ENCODE results near the gene RERE.
A peak's percentile ranks its signal among the peaks of the same experiment; 100 is the strongest.

The RERE gene

DNA sequence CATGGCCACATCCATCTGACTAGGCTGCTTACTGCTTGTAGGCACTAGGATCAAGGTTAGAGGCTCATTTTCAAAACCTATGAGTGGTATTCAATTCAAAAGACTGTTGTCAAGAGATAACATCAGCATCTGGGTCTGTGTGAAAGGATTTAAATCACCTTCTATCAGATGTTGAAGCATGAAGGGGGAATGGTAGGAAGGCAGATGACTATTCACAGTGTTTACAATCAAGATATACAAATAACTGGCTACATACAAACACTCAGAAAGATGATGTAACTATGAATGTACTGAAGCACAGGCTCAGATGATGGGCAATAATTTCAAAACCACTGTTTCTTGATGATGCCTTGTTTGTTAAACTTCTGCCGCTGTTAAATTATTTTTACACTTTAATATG is 250.3 kb downstream of the RERE start:
- DNase-seq, result no peak
- intact Hi-C loops (cut with DNase I), result no loop called here

- intact Hi-C loops (cut with DNase I), result no loop called here
These were observed 251.6 kb downstream of the RERE start for GRCh38 chr1:8565802-8566201.

GRCh38 chr1:8563944-8564537 is 253.4 kb downstream of the RERE start:
- no peak for DNase-seq
- intact Hi-C loops (cut with DNase I), result no loop called here

More at GRCh38 chr1:8565802-8566201, 251.6 kb downstream of the RERE start:
- DNase-seq, result no peak

GRCh38 chr1:8562881-8563865 is 254.3 kb downstream of the RERE start:
- no peak for DNase-seq
- intact Hi-C loops (cut with DNase I), result no loop called here

DNA sequence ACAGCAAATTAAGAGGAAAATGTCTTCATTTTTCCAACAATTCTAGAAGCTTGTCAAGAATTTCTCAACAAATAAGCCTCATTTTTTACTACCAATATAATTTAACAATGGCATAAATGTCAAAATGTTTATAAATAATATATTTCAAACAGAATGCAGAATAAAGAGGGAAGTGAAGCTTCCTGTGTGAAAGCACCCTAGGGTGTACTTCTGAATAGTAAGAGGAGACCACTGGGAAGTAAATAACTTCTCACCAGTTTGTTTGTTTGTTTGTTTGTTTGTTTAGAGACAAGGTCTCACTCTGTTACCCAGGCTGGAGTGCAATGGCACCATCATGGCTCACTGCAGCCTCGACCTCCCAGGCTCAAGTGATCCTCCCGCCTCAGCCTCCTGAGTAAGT is 255.2 kb downstream of the RERE start:
- DNase-seq, result no peak
- intact Hi-C loops (cut with DNase I), result no loop called here

DNA sequence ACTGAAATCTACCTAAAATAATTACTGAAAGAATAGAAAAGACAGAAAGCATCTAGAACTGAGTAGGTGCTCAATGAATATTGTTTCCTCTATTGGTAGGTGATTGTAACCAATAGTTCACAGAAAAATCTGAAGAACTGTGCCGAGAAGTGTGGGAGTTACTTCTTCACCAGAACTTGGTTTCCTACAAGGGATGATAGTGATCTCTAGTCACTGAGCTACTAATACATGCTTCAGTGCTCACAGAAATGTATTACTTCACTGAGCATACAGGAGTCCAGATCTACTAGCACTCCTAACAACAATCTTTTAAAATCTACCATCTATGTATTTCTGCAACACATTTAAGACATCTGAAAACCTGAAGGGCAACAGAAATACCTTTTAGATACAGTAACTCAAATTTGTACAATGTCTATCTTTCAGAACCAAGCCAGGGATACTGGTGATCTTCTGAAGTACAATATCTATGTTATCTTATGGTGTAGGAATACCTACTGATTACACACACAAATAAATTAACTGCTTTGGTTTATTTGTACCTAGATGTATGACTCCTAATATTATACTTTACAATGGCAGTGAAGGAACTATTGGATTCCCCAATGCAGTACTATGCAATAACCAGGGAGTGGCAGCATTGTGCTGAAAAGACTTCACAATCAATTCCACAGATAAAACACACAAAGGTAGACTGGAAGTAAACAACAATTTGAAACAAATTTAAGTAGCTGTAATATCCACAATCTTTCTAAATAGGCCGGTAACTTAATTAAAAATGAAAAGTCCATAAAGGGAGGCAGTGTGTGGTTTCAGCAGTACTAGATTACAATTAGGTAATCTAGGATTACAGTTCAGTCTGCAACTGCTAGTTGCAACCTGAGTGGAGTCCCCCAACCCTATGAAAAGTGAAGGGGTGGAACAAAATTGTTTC is 256.6 kb downstream of the RERE start:
- intact Hi-C loops (cut with DNase I), result loop anchor here (1.0 to 2.0 kb wide), 3 partner anchors 110 to 288 kb away; no protein-coding TSS in a partner anchor
- DNase-seq, result peak in 2 of 10 donors; percentile 19 to 34

- no peak for DNase-seq
- intact Hi-C loops (cut with DNase I), result loop anchor here (2.0 kb wide), 2 partner anchors 167 to 289 kb away; no protein-coding TSS in a partner anchor
These were observed 257.4 kb downstream of the RERE start for GRCh38 chr1:8560035-8560434.

DNA sequence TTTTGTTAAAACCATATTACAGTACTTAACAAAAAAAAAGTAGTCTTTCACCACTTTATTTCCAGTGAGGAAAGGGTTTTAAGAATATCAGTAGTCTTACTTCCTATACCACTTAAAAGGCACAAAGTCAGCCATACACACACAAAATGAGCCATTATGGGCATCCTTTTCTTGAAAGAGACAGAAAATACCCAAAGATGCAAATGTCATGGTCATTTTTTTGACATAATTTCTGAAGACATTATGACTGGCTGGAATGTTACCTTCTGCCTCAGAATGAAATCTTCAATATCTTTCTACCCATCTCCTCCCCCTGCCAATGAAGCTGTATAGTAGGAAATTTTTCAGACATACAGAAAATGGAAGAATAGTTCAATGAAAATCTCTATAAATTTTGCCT is 261.9 kb downstream of the RERE start:
- no peak for DNase-seq
- intact Hi-C loops (cut with DNase I), result no loop called here

- intact Hi-C loops (cut with DNase I), result no loop called here
- peak in 1 of 10 donors; percentile 32 for DNase-seq
These were observed 262.4 kb downstream of the RERE start for GRCh38 chr1:8554956-8555534.

DNA sequence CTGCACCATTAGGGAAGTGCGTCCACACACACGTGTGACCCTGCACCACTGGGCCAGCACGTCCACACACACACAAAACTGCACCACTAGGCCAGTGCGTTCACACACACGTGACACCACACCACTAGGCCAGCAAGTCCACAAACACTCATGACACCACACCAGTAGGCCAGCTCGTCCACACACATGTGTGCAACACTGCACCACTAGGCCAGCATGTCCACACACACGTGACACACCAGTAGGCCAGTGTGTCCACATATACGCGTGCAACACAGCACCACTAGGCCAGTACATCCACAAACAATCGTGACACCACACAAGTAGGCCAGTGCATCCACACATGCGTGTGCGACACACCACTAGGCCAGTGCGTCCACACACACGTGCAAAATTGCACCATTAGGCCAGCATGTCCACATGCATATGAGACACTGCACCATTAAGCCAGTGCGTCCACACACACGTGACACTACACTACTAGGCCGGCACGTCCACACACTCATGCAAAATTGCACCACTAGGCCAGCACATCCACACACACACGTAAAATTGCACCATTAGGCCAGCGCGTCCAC is 264.5 kb downstream of the RERE start:
- DNase-seq, result peak in 2 of 10 donors; percentile 21 to 79
- intact Hi-C loops (cut with DNase I), result no loop called here

DNA sequence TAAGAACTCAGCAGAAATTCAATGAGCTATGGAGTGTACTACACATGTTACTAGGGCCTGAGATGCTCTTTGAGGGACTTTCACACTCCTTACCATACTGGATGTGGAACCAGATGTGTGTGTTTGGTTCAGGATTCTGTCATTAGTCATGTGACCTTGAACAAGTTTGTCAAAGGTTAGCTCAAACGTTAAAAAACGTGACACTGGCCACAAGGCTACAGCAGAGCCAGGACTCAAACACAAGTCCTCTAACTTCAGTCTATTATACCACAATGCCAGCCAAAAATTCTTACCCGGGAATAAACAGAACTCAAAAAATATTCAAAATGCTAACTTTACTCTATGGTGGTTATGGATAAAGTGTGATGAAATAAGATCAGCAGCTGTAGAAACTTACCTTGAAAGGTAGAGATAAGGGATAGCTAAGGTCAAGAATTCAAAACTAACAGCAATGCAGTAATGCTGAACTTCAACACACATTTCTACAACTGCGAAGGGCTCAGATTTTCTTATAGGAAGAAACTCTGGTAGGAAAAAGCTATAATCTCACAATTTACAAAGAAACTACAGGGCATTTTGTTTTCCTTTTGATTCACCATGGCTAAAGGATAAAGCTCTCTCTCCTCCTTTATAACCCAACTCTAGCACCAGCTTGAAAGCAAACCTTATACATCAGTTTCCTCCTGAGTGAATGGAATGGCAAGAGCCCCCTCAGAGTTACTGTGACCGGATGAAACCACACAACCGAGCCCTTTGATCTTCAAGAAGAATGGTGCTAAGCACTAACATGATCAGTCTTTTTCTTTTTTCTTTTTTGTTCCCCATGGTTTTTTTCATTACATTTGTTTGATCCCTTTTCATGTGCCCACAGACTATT is 265.6 kb downstream of the RERE start:
- no peak for DNase-seq
- intact Hi-C loops (cut with DNase I), result no loop called here

DNA sequence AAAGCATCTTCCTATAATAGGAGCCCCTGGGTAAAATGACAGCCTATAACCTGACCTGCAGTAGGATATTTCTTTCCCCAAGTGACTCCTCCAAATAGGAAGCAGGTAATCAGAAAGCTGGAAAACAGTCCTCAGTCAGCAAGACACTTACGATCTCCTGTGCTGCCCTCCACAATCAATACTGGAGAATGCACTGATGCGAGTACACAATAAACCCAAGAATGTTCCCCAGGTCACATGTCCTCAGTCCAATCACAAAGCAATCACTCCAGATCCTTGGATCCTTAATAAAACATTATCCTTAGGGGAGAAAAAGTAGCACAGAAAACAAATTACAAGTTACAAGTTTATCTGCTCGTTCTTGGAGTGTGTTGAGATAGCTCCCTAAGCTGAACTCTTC is 266.4 kb downstream of the RERE start:
- intact Hi-C loops (cut with DNase I), result no loop called here
- no peak for DNase-seq

DNA sequence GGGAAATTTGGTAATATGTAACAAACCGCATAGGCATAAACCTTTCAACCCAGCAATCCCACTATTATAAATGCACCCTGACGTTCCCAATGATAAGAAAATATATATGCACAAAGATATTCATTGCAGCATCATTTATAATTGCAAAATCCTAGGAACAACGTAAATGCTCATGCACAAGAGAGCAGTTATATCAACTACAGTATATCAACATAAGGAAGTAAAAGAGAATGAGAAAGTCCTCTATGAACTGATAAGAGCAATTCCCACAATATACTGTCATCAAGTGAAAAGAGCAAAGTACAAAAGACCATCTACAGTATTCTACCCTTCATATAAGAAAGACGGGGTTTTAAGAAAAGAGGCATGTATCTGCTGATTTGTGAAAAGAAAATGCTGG is 269.6 kb downstream of the RERE start:
- DNase-seq, result no peak
- intact Hi-C loops (cut with DNase I), result no loop called here

DNA sequence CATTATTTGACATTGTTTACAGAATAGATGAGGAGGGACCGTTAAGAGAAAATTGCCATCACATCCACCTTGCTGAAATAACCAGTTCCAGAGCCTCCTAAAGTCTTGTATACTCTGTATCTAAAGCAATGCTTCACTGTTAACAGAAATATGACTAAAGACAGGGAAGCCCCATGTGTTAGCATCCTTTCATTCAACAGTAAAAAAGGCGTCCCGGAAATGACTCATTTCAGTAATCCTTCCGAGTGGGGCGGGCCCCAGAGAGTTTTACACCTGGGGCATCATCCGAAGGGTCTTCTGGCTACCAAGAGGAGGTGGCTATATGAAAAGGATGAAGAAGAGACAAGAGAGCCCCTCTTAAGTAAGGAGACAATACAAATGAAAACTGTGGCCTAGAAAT is 272.4 kb downstream of the RERE start:
- no peak for DNase-seq
- intact Hi-C loops (cut with DNase I), result no loop called here

- DNase-seq, result no peak
- intact Hi-C loops (cut with DNase I), result no loop called here
These were observed 272.8 kb downstream of the RERE start for GRCh38 chr1:8544644-8545043.

GRCh38 chr1:8543965-8544364 is 273.5 kb downstream of the RERE start:
- no peak for DNase-seq
- intact Hi-C loops (cut with DNase I), result no loop called here

- no peak for DNase-seq
- intact Hi-C loops (cut with DNase I), result no loop called here
These were observed 275.4 kb downstream of the RERE start for GRCh38 chr1:8541961-8542521.

DNA sequence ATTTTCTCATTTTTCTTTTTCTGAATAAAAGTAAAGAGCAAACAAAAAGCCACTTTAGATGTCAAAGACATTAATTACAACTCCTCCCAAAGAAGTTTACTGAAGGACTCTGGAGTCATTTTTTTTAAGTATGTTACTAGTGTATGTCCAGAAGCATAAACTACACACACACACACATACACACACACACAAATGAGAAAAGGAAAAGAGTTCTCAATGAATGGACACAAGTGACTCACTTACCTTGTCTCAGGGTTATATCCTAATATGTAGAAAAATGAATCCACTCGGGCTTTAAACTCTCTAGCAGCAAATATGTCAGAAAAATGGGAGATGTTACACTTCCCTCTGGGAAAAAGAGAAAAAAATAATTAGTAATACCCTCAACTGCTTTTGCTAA is 276.5 kb downstream of the RERE start:
- intact Hi-C loops (cut with DNase I), result no loop called here
- no peak for DNase-seq

All from posterior cingulate gyrus (tissue), 11 donors.